ENCODE results near the gene GRIK3.

The GRIK3 gene

GRCh38 chr1:36834586-36834985 is 199.7 kb downstream of the GRIK3 start:
- Histone ChIP-seq H3K4me1 (ENCODE audit: control insufficient read depth, insufficient read depth, low read depth, low read length) (no peaks in the 10 kb centered on the region), H2BK120ac (ENCODE audit: low read depth, low read length) (no peak overlapping the region), H4K91ac (ENCODE audit: low read length) (no peak overlapping the region), H3K18ac (ENCODE audit: low read depth in 1 of 2, low read length in 2 of 2) (no peak overlapping the region), H3K23ac (ENCODE audit: low read length in 2 of 2) (no peak overlapping the region), H3K36me3 (ENCODE audit: control insufficient read depth in 1 of 2, insufficient read depth in 2 of 2, low read depth in 1 of 2, low read length in 2 of 2) (no peaks in the 10 kb centered on the region), H3K4me2 (ENCODE audit: low read length, poor library complexity, severe bottlenecking) (no peak overlapping the region), H3K4ac (ENCODE audit: low read depth in 1 of 2, low read length in 2 of 2) (no peak overlapping the region), H2BK5ac (ENCODE audit: low read depth, low read length, poor library complexity, severe bottlenecking) (no peak overlapping the region), H3K79me1 (replicated peaks; ENCODE audit: low read length, poor library complexity, severe bottlenecking) (no peaks in the 10 kb centered on the region), H3K27me3 (ENCODE audit: control insufficient read depth in 1 of 2, insufficient read depth in 1 of 2, low read length in 2 of 2) (peaks cover 0 to 20% of the 10 kb centered on the region in 2 experiments), H4K8ac (ENCODE audit: low read length) (no peak overlapping the region), H2BK12ac (ENCODE audit: low read length in 2 of 2) (no peak overlapping the region), H2AFZ (ENCODE audit: low read depth, low read length) (no peak overlapping the region), H2AK5ac (ENCODE audit: low read length, severe bottlenecking) (no peak overlapping the region), H3K14ac (ENCODE audit: low read length in 2 of 2) (no peak overlapping the region), H2BK15ac (ENCODE audit: low read depth, poor library complexity, severe bottlenecking) (no peak overlapping the region), H3K9me3 (ENCODE audit: control insufficient read depth, low read length) (no peaks in the 10 kb centered on the region), H3K4me3 (ENCODE audit: insufficient read depth in 1 of 2, low read depth in 1 of 2, low read length in 2 of 2) (no peak overlapping the region), H3K27ac (ENCODE audit: low read length, poor library complexity, severe bottlenecking) (no peak overlapping the region), H3K9ac (ENCODE audit: low read length) (no peak overlapping the region)
- WGBS: 78% methylated on average over 5 of the region's 5 CpGs
- DNase-seq: no peak

DNA sequence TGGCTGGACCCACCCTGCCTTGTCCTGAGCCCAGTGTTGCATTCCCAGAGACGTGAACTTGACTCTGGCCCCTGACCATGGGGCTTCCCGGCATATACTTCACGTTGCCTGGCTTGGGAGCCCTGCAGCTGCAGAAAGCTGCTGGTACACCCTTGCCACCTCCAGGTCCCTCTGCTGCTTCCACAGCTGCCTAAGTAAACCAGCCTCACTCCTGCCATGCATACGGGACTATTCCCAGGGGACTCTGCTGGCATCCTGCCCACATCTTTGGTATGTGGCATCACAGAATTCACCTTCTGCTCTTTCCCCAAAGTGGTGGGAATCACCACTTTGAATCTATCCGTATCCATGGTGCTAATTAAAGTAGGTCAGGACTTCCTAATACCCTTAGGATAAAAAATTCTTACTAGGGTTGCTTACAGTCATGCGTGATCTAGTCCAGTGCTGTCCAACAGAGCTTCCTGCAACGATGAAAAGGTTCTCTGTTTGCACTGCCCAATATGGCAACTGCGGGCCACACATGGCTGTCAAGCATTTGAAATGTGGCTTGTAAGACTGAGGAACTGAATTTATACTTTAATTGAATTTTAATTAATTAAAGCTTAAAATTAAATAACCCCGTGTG is 203.0 kb downstream of the GRIK3 start:
- Histone ChIP-seq H2BK5ac (ENCODE audit: low read depth, low read length, poor library complexity, severe bottlenecking) (no peak overlapping the region), H2AFZ (ENCODE audit: low read depth, low read length) (no peak overlapping the region), H3K79me1 (replicated peaks; ENCODE audit: low read length, poor library complexity, severe bottlenecking) (no peaks in the 10 kb centered on the region), H2BK15ac (ENCODE audit: low read depth, poor library complexity, severe bottlenecking) (no peak overlapping the region), H3K9me3 (ENCODE audit: control insufficient read depth, low read length) (no peaks in the 10 kb centered on the region), H3K14ac (ENCODE audit: low read length in 2 of 2) (no peak overlapping the region), H2BK120ac (ENCODE audit: low read depth, low read length) (no peak overlapping the region), H3K36me3 (ENCODE audit: control insufficient read depth in 1 of 2, insufficient read depth in 2 of 2, low read depth in 1 of 2, low read length in 2 of 2) (no peaks in the 10 kb centered on the region), H2BK12ac (ENCODE audit: low read length in 2 of 2) (no peak overlapping the region), H3K4ac (ENCODE audit: low read depth in 1 of 2, low read length in 2 of 2) (no peak overlapping the region), H3K4me3 (ENCODE audit: insufficient read depth in 1 of 2, low read depth in 1 of 2, low read length in 2 of 2) (no peak overlapping the region), H2AK5ac (ENCODE audit: low read length, severe bottlenecking) (no peak overlapping the region), H3K4me2 (ENCODE audit: low read length, poor library complexity, severe bottlenecking) (no peak overlapping the region), H3K9ac (ENCODE audit: low read length) (no peak overlapping the region), H4K91ac (ENCODE audit: low read length) (no peak overlapping the region), H3K27ac (ENCODE audit: low read length, poor library complexity, severe bottlenecking) (no peak overlapping the region), H3K27me3 (ENCODE audit: control insufficient read depth in 1 of 2, insufficient read depth in 1 of 2, low read length in 2 of 2) (peaks cover 0 to 15% of the 10 kb centered on the region in 2 experiments), H3K4me1 (ENCODE audit: control insufficient read depth, insufficient read depth, low read depth, low read length) (no peaks in the 10 kb centered on the region), H3K18ac (ENCODE audit: low read depth in 1 of 2, low read length in 2 of 2) (no peak overlapping the region), H3K23ac (ENCODE audit: low read length in 2 of 2) (no peak overlapping the region), H4K8ac (ENCODE audit: low read length) (no peak overlapping the region)
- DNase-seq: no peak
- 85% methylated on average over 8 of the region's 9 CpGs for WGBS

GRCh38 chr1:36829961-36830360 is 204.4 kb downstream of the GRIK3 start:
- Histone ChIP-seq H3K36me3 (ENCODE audit: control insufficient read depth in 1 of 2, insufficient read depth in 2 of 2, low read depth in 1 of 2, low read length in 2 of 2) (no peaks in the 10 kb centered on the region), H2BK5ac (ENCODE audit: low read depth, low read length, poor library complexity, severe bottlenecking) (no peak overlapping the region), H4K91ac (ENCODE audit: low read length) (no peak overlapping the region), H3K4me3 (ENCODE audit: insufficient read depth in 1 of 2, low read depth in 1 of 2, low read length in 2 of 2) (no peak overlapping the region), H2BK12ac (ENCODE audit: low read length in 2 of 2) (no peak overlapping the region), H3K27me3 (ENCODE audit: control insufficient read depth in 1 of 2, insufficient read depth in 1 of 2, low read length in 2 of 2) (peaks cover 0 to 26% of the 10 kb centered on the region in 2 experiments), H3K9me3 (ENCODE audit: control insufficient read depth, low read length) (no peaks in the 10 kb centered on the region), H2AK5ac (ENCODE audit: low read length, severe bottlenecking) (no peak overlapping the region), H3K4ac (ENCODE audit: low read depth in 1 of 2, low read length in 2 of 2) (no peak overlapping the region), H2BK15ac (ENCODE audit: low read depth, poor library complexity, severe bottlenecking) (no peak overlapping the region), H3K18ac (ENCODE audit: low read depth in 1 of 2, low read length in 2 of 2) (no peak overlapping the region), H2AFZ (ENCODE audit: low read depth, low read length) (no peak overlapping the region), H3K9ac (ENCODE audit: low read length) (no peak overlapping the region), H3K27ac (ENCODE audit: low read length, poor library complexity, severe bottlenecking) (no peak overlapping the region), H2BK120ac (ENCODE audit: low read depth, low read length) (no peak overlapping the region), H4K8ac (ENCODE audit: low read length) (no peak overlapping the region), H3K14ac (ENCODE audit: low read length in 2 of 2) (no peak overlapping the region), H3K79me1 (replicated peaks; ENCODE audit: low read length, poor library complexity, severe bottlenecking) (no peaks in the 10 kb centered on the region), H3K23ac (ENCODE audit: low read length in 2 of 2) (no peak overlapping the region), H3K4me1 (ENCODE audit: control insufficient read depth, insufficient read depth, low read depth, low read length) (no peaks in the 10 kb centered on the region), H3K4me2 (ENCODE audit: low read length, poor library complexity, severe bottlenecking) (no peak overlapping the region)
- WGBS: 89% methylated on average over 4 of the region's 4 CpGs
- no peak for DNase-seq

- H2AFZ ChIP-seq (ENCODE audit: low read depth, low read length): no peak overlapping the region
- no peak overlapping the region for H3K23ac ChIP-seq (ENCODE audit: low read length in 2 of 2)
- H3K14ac ChIP-seq (ENCODE audit: low read length in 2 of 2): no peak overlapping the region
- no peak overlapping the region for H3K27ac ChIP-seq (ENCODE audit: low read length, poor library complexity, severe bottlenecking)
- no peak overlapping the region for H2BK5ac ChIP-seq (ENCODE audit: low read depth, low read length, poor library complexity, severe bottlenecking)
- H3K4ac ChIP-seq (ENCODE audit: low read depth in 1 of 2, low read length in 2 of 2): no peak overlapping the region
- H3K79me1 ChIP-seq (replicated peaks; ENCODE audit: low read length, poor library complexity, severe bottlenecking): no peaks in the 10 kb centered on the region
- H3K4me3 ChIP-seq (ENCODE audit: insufficient read depth in 1 of 2, low read depth in 1 of 2, low read length in 2 of 2): no peak overlapping the region
- no peaks in the 10 kb centered on the region for H3K9me3 ChIP-seq (ENCODE audit: control insufficient read depth, low read length)
- 71% methylated on average over 5 of the region's 6 CpGs for WGBS
- H2BK12ac ChIP-seq (ENCODE audit: low read length in 2 of 2): no peak overlapping the region
- H3K27me3 ChIP-seq (ENCODE audit: control insufficient read depth in 1 of 2, insufficient read depth in 1 of 2, low read length in 2 of 2): peaks cover 0 to 26% of the 10 kb centered on the region in 2 experiments
- no peak for DNase-seq
- H3K9ac ChIP-seq (ENCODE audit: low read length): no peak overlapping the region
- H3K4me2 ChIP-seq (ENCODE audit: low read length, poor library complexity, severe bottlenecking): no peak overlapping the region
- no peaks in the 10 kb centered on the region for H3K36me3 ChIP-seq (ENCODE audit: control insufficient read depth in 1 of 2, insufficient read depth in 2 of 2, low read depth in 1 of 2, low read length in 2 of 2)
- no peak overlapping the region for H2AK5ac ChIP-seq (ENCODE audit: low read length, severe bottlenecking)
- no peak overlapping the region for H4K8ac ChIP-seq (ENCODE audit: low read length)
- no peak overlapping the region for H3K18ac ChIP-seq (ENCODE audit: low read depth in 1 of 2, low read length in 2 of 2)
- H2BK15ac ChIP-seq (ENCODE audit: low read depth, poor library complexity, severe bottlenecking): no peak overlapping the region
- H3K4me1 ChIP-seq (ENCODE audit: control insufficient read depth, insufficient read depth, low read depth, low read length): no peaks in the 10 kb centered on the region
- H2BK120ac ChIP-seq (ENCODE audit: low read depth, low read length): no peak overlapping the region
- H4K91ac ChIP-seq (ENCODE audit: low read length): no peak overlapping the region
Measured at GRCh38 chr1:36829066-36829465, 205.2 kb downstream of the GRIK3 start.

Measured in mesenchymal stem cell (in vitro differentiated cells and primary cell).